GM12872 (cell line): ENCODE data around the gene PPP3CA.

Experiments used
- TF ChIP-seq, protein P1 (sequence below): IDR thresholded peaks from 3 replicates; pipeline ENCODE4 v1.5.1; 2011; ENCODE audit warnings: low read depth, mild to moderate bottlenecking, low read length, moderate library complexity; ENCODE audit not compliant: insufficient read depth

Gene PPP3CA

DNA sequence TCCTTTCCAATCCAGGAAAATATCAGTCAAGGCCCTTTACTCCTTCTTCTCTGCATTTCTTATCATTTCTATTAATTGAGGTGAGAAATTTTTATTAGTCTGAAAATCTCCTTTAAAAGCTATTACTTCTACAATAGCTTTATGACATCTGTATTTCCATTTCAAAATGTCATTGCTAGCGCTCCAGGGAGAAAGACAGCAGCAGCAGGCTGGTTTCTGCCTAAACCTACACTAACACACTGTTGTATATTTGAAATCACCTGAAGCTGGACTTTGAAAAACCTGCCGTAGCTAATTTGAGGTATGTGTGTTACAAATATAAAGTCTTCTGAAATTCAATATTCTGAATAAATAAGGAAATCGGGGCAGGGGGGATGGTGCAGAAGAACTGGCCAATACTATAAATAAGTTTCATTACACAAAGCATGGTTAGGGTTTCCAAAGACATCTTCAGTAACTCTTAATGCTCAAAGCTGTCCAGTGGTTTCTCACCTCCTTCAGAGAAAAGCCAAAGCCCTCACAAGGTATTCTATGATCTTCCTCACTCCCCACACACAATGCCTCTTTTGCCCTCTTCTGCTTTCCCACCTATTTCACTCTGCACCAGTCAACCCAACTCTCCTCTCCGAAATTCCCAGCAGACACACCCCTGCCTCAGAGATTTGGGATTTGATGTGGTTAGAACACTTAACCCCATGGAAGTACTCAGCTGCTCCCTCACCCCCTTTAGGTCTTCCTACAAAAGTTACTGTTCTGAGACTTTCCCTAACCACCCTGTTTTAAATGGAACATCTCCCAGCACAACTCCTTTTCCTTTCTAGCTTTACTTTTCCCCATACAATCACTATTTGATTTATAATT lies 122.7 kb downstream of the PPP3CA start:
- TF ChIP-seq, protein P1, sequence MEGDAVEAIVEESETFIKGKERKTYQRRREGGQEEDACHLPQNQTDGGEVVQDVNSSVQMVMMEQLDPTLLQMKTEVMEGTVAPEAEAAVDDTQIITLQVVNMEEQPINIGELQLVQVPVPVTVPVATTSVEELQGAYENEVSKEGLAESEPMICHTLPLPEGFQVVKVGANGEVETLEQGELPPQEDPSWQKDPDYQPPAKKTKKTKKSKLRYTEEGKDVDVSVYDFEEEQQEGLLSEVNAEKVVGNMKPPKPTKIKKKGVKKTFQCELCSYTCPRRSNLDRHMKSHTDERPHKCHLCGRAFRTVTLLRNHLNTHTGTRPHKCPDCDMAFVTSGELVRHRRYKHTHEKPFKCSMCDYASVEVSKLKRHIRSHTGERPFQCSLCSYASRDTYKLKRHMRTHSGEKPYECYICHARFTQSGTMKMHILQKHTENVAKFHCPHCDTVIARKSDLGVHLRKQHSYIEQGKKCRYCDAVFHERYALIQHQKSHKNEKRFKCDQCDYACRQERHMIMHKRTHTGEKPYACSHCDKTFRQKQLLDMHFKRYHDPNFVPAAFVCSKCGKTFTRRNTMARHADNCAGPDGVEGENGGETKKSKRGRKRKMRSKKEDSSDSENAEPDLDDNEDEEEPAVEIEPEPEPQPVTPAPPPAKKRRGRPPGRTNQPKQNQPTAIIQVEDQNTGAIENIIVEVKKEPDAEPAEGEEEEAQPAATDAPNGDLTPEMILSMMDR = no peak

DNA sequence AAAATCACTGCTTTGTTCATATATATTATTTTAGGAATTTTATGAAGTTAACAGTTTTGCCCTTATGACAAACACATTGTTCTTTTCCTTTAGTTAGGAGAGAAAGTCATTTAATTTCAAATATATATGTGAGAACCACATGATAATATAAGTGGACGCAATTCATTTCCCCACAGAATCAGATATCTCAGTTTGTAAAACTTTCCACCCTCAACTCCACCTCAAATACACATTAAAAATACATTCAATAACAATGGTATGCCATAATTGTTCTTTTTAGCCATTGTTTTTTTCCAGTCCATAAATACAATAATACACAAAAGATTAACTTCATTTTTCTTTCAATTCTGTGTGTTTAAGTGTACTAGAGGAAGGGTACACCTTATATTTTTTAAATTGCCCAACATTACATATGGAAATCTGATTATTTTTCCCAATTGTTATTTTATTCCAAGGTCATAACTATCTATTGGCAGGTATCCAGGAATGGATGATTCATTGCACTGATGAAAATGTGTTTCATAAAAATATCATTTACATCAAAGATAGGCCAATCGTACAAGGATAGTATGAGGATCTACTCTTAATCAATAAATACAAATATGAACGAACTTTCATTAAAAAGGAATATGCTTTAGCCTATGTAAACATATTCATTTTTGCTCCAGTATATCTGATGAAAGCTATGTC lies 125.0 kb downstream of the PPP3CA start:
- TF ChIP-seq, protein P1 = no peak

DNA sequence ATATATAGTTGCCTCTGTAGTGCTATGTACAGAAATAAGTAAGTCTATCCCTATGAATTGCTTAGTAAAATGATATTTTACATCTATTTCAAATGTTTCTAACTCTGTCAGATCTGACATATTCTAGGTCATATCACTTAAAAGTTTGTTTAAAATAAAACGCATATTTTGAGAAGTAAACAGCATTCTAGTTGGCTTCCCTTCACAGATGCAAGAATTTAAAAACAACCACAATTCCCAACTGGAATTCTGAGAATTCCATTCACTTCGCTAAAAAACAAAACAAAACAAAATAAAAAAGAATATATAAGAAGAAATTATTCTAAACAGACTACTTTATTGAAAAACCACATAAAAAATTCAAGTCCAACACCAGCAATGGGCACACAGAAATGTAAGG lies 126.0 kb downstream of the PPP3CA start:
- TF ChIP-seq, protein P1 = no peak

DNA sequence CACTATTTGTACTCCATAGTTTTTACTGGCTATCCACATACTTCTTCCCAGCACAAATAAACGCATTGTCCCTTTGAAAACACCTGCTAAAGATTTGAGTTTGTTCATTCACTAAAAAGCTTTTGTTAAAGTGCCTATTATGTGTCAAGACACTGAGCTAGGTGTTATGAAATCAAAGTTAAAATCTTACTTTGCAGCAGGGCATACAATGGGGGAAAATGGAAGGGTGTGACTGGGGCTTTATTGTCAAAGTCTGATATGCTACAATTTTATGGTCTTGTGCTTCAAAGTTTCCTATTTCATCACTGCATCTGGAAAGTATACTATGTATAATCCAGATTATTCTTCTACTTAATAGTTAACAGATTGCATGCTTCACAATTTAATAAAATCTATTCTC lies 128.4 kb downstream of the PPP3CA start:
- TF ChIP-seq, protein P1 = no peak

DNA sequence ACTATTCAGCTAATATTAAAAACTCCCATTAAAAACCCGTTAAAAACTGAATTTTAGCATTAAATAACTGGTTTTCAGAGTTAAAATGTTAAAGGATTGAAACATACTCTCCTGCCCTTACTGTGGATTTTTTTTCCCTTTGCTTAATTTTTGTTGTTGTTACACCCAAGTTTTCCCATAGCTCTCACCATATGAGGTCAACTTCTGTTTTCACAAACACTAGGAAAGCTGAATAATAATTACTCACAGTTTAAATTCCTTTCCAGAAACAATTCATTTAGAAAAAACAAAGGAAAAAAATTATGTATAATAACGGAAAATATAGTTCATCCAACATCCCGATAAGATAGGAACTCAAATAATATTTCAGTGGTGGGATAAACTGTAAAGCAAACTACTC lies 129.0 kb downstream of the PPP3CA start:
- TF ChIP-seq, protein P1 = no peak

DNA sequence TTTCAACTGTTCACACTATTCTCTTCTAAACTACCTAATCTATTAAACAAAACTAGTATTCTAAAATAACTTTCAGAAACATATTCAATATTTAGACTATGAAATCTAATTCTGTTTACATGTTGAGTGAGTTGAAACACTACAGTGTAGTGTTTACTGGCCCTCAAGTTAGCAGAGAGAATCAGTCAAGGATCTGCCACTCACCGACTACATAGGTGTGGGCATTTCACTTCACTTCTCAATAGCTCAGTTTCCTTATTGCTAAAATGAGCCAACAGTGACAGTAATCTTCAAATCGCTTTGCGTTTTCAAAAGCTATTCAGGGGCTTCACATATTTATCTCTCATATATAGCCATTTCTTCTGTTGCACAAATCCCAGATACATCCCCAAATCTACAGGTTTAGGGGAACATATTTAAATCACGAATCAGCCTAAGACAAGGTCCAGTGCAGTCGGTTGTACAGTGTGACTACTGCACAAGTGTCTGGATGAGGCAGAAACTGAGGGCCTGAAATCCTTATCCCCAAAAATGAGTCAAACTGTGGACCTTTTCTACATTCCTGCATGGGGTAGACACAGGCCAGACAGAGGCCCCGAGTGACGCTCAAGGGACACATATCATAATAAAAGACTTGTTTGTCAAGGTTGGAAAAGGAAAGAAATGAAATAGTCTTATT lies 129.8 kb downstream of the PPP3CA start:
- TF ChIP-seq, protein P1 = no peak

DNA sequence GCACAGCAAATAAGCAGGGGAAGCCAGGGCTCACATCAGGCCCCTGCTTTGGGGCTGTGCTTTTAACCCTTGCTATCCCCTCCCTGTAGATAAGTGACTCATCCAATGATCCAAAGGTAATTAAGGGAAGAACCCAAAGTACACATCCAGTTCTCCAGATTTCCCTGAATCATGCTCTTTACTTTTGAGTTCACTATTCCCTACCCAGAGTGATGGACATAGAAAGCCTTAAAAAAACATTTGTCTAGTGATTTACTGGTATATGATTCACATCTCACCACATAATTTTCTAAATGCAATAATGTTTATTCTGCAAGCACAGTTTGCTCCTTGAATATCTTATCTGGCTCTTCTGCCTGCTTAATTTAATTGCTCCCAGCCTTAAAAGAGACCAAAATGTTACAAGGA lies 136.2 kb downstream of the PPP3CA start:
- TF ChIP-seq, protein P1 = no peak
